ENCODE results near the gene STAG2. TPM values are rescaled to one million over a fixed set of nuclear protein-coding genes. Genes with fewer than 3 reads are reported as not detected.

The STAG2 gene
- total RNA-seq, 1 experiment from 2014 or later, result 92.1 TPM

DNA sequence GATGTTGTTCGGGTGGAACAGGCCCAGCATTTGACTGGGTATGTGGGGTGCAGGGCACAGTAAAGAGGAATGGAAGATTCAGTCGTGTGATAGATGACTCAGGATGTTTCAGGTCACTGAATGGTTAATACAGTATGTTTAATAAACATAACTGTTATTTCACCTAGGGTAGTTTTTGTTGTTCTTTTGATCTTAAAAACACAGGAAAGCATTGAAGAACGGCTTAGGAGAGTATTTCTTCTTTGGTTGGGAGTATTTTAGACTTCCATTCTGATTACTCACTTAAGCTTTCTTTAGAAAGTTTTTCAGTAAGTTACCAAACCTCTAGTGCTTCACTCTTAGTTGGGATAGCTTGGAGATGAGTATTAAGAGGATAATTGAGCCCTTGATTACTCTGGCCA is 62.3 kb downstream of the STAG2 start:
- Histone ChIP-seq H2AFZ (ENCODE audit: low read length) (no peak overlapping the region), H3K4me3 (ENCODE audit: low read length) (no peak overlapping the region), H3K9ac (ENCODE audit: low read length) (no peak overlapping the region), H3F3A (ENCODE audit: low read length, unreplicated experiment) (peaks cover 4% of the 10 kb centered on the region), H3K27ac (ENCODE audit: low read length) (peak overlapping the region; percentile 95), H4K20me1 (ENCODE audit: low read length) (no peaks in the 10 kb centered on the region), H3K27me3 (ENCODE audit: low read length) (no peaks in the 10 kb centered on the region), H3K4me1 (ENCODE audit: insufficient read depth, low read length) (peaks cover 59% of the 10 kb centered on the region), H3K9me2 (replicated peaks; ENCODE audit: low read length) (no peaks in the 10 kb centered on the region), H3K36me3 (ENCODE audit: low read depth, low read length) (no peaks in the 10 kb centered on the region; the same call in 1 of the 2 replicates), H3K4me2 (ENCODE audit: low read length) (peak overlapping the region; percentile 12; the same call in 1 of the 2 replicates), H3K79me2 (ENCODE audit: low read length) (peaks cover 70% of the 10 kb centered on the region), H3K9me3 (ENCODE audit: low read length) (no peaks in the 10 kb centered on the region)
- TF ChIP-seq EZH2phosphoT487 (IDR thresholded peaks at IDR 0.05; ENCODE audit: borderline replicate concordance, low read length) (no peak), EZH2 (IDR thresholded peaks at IDR 0.05; ENCODE audit: low read length, unreplicated experiment) (no peak)
- TF ChIP-seq, protein P1, sequence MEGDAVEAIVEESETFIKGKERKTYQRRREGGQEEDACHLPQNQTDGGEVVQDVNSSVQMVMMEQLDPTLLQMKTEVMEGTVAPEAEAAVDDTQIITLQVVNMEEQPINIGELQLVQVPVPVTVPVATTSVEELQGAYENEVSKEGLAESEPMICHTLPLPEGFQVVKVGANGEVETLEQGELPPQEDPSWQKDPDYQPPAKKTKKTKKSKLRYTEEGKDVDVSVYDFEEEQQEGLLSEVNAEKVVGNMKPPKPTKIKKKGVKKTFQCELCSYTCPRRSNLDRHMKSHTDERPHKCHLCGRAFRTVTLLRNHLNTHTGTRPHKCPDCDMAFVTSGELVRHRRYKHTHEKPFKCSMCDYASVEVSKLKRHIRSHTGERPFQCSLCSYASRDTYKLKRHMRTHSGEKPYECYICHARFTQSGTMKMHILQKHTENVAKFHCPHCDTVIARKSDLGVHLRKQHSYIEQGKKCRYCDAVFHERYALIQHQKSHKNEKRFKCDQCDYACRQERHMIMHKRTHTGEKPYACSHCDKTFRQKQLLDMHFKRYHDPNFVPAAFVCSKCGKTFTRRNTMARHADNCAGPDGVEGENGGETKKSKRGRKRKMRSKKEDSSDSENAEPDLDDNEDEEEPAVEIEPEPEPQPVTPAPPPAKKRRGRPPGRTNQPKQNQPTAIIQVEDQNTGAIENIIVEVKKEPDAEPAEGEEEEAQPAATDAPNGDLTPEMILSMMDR (conservative IDR thresholded peaks at IDR 0.05; ENCODE audit: low read depth, low read length), result no peak
- POLR2A ChIA-PET (ENCODE audit: unreplicated experiment), result no interaction called here
- DNase-seq, result no peak
- ATAC-seq, result no peak
- CTCF ChIA-PET, result no interaction called here
- intact Hi-C loops (cut with micrococcal nuclease), result loop anchor here (5.0 kb wide), 1 partner anchor 37 kb away; no protein-coding TSS in a partner anchor
- no TSS peak for BruUV-seq (replicated peaks)

- POLR2A ChIA-PET (ENCODE audit: unreplicated experiment), result no interaction called here
- BruUV-seq (replicated peaks), result no TSS peak
Measured at GRCh38 chrX:124026529-124026928, 65.0 kb downstream of the STAG2 start.

DNA sequence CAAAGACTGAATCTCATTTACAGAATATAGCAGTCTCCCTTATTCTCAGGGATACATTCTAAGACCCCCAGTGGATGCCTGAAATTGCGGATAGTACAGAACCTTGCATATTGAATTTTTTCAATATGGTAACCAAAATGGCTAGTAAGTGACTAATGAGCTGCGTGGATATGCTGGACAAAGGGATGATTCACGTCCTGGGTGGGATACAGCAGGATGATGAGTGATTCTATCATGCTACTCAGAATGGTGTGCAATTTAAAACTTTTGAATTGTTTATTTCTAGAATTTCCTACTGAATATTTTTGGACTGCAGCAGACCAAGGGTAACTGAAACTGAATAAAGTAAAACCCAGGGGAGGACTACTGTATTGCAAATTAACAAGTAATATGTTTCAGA is 66.7 kb downstream of the STAG2 start:
- TF ChIP-seq, protein P1 (conservative IDR thresholded peaks at IDR 0.05; ENCODE audit: low read depth, low read length), result no peak
- TF ChIP-seq EZH2 (IDR thresholded peaks at IDR 0.05; ENCODE audit: low read length, unreplicated experiment) (no peak), EZH2phosphoT487 (IDR thresholded peaks at IDR 0.05; ENCODE audit: borderline replicate concordance, low read length) (no peak)
- H3K9me3 ChIP-seq (ENCODE audit: low read length), result no peaks in the 10 kb centered on the region
- no peaks in the 10 kb centered on the region for H3K27me3 ChIP-seq (ENCODE audit: low read length)
- peak overlapping the region; percentile 70 for H3K9ac ChIP-seq (ENCODE audit: low read length)
- no peak overlapping the region for H3K4me3 ChIP-seq (ENCODE audit: low read length)
- ChIA-PET CTCF (no interaction called here), POLR2A (ENCODE audit: unreplicated experiment) (no interaction called here)
- H3K27ac ChIP-seq (ENCODE audit: low read length), result peak overlapping the region; percentile 95
- H3K9me2 ChIP-seq (replicated peaks; ENCODE audit: low read length), result no peaks in the 10 kb centered on the region
- ATAC-seq (peak; percentile 39), DNase-seq (peak; percentile 53)
- H3K79me2 ChIP-seq (ENCODE audit: low read length), result peaks cover 39% of the 10 kb centered on the region
- H3F3A ChIP-seq (ENCODE audit: low read length, unreplicated experiment), result peaks cover 4% of the 10 kb centered on the region
- H4K20me1 ChIP-seq (ENCODE audit: low read length), result no peaks in the 10 kb centered on the region
- intact Hi-C loops (cut with micrococcal nuclease), result no loop called here
- no TSS peak for BruUV-seq (replicated peaks)
- H3K36me3 ChIP-seq (ENCODE audit: low read depth, low read length), result peaks cover 8% of the 10 kb centered on the region; the same call in 1 of the 2 replicates
- peak overlapping the region; percentile 56 for H3K4me2 ChIP-seq (ENCODE audit: low read length)
- no peak overlapping the region for H2AFZ ChIP-seq (ENCODE audit: low read length)
- H3K4me1 ChIP-seq (ENCODE audit: insufficient read depth, low read length), result peaks cover 54% of the 10 kb centered on the region

More at GRCh38 chrX:124026529-124026928, 65.0 kb downstream of the STAG2 start:
- ATAC-seq (peak; percentile 69), DNase-seq (peak; percentile 65)
- no peak overlapping the region for H2AFZ ChIP-seq (ENCODE audit: low read length)
- H3K4me3 ChIP-seq (ENCODE audit: low read length), result peak overlapping the region; percentile 14; the same call in 1 of the 2 replicates
- H3F3A ChIP-seq (ENCODE audit: low read length, unreplicated experiment), result peaks cover 4% of the 10 kb centered on the region
- intact Hi-C loops (cut with micrococcal nuclease), result loop anchor here (2.0 kb wide), 1 partner anchor 64 kb away; no protein-coding TSS in a partner anchor
- peak overlapping the region; percentile 57 for H3K4me2 ChIP-seq (ENCODE audit: low read length)
- CTCF ChIA-PET, result no interaction called here
- H3K36me3 ChIP-seq (ENCODE audit: low read depth, low read length), result peaks cover 4% of the 10 kb centered on the region; the same call in 1 of the 2 replicates
- no peaks in the 10 kb centered on the region for H3K27me3 ChIP-seq (ENCODE audit: low read length)
- no peaks in the 10 kb centered on the region for H3K9me2 ChIP-seq (replicated peaks; ENCODE audit: low read length)
- TF ChIP-seq EZH2phosphoT487 (IDR thresholded peaks at IDR 0.05; ENCODE audit: borderline replicate concordance, low read length) (no peak), EZH2 (IDR thresholded peaks at IDR 0.05; ENCODE audit: low read length, unreplicated experiment) (no peak)
- TF ChIP-seq, protein P1 (conservative IDR thresholded peaks at IDR 0.05; ENCODE audit: low read depth, low read length), result no peak
- H3K9me3 ChIP-seq (ENCODE audit: low read length), result no peaks in the 10 kb centered on the region
- no peaks in the 10 kb centered on the region for H4K20me1 ChIP-seq (ENCODE audit: low read length)
- H3K79me2 ChIP-seq (ENCODE audit: low read length), result peaks cover 49% of the 10 kb centered on the region
- H3K4me1 ChIP-seq (ENCODE audit: insufficient read depth, low read length), result peaks cover 59% of the 10 kb centered on the region
- peak overlapping the region; percentile 70 for H3K9ac ChIP-seq (ENCODE audit: low read length)
- H3K27ac ChIP-seq (ENCODE audit: low read length), result peak overlapping the region; percentile 95
